Esophagus muscularis mucosa (tissue), 4 donors: ENCODE measurements around the gene FBXO7. TPM values are rescaled to one million over a fixed set of nuclear protein-coding genes. Genes with fewer than 3 reads are reported as not detected.

Experiments
- DNase-seq: peaks from one replicate; pipeline ENCODE4 v3.0.0-alpha.2; 2017; ENCODE audit errors: extremely low spot score
- H3K27ac ChIP-seq, 4 donors: fragments of 200-600 bp; sonication (generic); replicated peaks in 1 of 4; 1 replicate in 3 of 4; 2 replicates in 1 of 4; pipeline ENCODE4 v1.5.1; 2016 to 2019; ENCODE audit warnings: mild to moderate bottlenecking in 1 of 4
- H3K27me3 ChIP-seq, 4 donors: fragments of 200-600 bp; sonication (generic); one replicate each; pipeline versions ENCODE4 v1.5.1 to v1.6.0; 2016 to 2019
- H3K36me3 ChIP-seq, 4 donors: fragments of 200-600 bp; sonication (generic); one replicate each; pipeline ENCODE4 v1.5.1; 2016 to 2019
- H3K4me1 ChIP-seq, 4 donors: fragments of 200-600 bp; sonication (generic); one replicate each; pipeline ENCODE4 v1.5.1; 2016 to 2019
- H3K4me3 ChIP-seq, 4 donors: fragments of 200-600 bp; sonication (generic); 1 replicate in 2 of 4; 2 replicates in 2 of 4; pipeline ENCODE4 v1.5.1; 2016 to 2019; ENCODE audit warnings: mild to moderate bottlenecking in 4 of 4, moderate library complexity in 1 of 4
- H3K9me3 ChIP-seq, 4 donors: fragments of 200-600 bp; sonication (generic); 1 replicate in 3 of 4; 2 replicates in 1 of 4; pipeline ENCODE4 v1.5.1; 2016 to 2019
- EP300 ChIP-seq: sonication (generic); formaldehyde crosslinking; IDR thresholded peaks from one replicate; pipeline ENCODE4 v1.6.1; 2017; ENCODE audit warnings: antibody characterized with exemption
- POLR2A ChIP-seq: fragments of 450-650 bp; IDR thresholded peaks from one replicate; pipeline ENCODE4 v1.6.1; 2017; ENCODE audit warnings: antibody characterized with exemption, moderate library complexity, mild to moderate bottlenecking, low read depth
- POLR2AphosphoS5 ChIP-seq, 2 donors: sonication (generic); formaldehyde crosslinking; IDR thresholded peaks; one replicate each; pipeline ENCODE4 v1.6.1; 2017; ENCODE audit warnings: antibody characterized with exemption in 2 of 2
- WGBS: methylation state at CpG from one replicate; pipeline ENCODE4 v1.1.5; 2018; 5-methylcytosine and 5-hydroxymethylcytosine counted together
- intact Hi-C: fragments of 100-400 bp; cut with DNase I; formaldehyde crosslinking; loops from one replicate; pipeline ENCODE4 v1.15.1; 2023
- total RNA-seq, 4 donors: library from RNA; depleted of rRNA; stranded (reverse); fragments of >200 nt; gene quantifications; one replicate each; pipeline versions ENCODE4 v1.1.0 to v1.2.1, GENCODE V29; 2016
- TF ChIP-seq, protein P1 (sequence below), 3 experiments: fragments of 200-600 bp in 2 of 3; fragments of 450-650 bp in 1 of 3; sonication (generic) in 2 of 3; IDR thresholded peaks; one replicate each; pipeline ENCODE4 v1.5.1; 2017 to 2019; ENCODE audit warnings: antibody characterized with exemption in 3 of 3, mild to moderate bottlenecking in 2 of 3, moderate library complexity in 1 of 3

Gene FBXO7
- total RNA-seq = 10 to 100 TPM; 73.6 to 91.4 (median 83.8) TPM

DNA sequence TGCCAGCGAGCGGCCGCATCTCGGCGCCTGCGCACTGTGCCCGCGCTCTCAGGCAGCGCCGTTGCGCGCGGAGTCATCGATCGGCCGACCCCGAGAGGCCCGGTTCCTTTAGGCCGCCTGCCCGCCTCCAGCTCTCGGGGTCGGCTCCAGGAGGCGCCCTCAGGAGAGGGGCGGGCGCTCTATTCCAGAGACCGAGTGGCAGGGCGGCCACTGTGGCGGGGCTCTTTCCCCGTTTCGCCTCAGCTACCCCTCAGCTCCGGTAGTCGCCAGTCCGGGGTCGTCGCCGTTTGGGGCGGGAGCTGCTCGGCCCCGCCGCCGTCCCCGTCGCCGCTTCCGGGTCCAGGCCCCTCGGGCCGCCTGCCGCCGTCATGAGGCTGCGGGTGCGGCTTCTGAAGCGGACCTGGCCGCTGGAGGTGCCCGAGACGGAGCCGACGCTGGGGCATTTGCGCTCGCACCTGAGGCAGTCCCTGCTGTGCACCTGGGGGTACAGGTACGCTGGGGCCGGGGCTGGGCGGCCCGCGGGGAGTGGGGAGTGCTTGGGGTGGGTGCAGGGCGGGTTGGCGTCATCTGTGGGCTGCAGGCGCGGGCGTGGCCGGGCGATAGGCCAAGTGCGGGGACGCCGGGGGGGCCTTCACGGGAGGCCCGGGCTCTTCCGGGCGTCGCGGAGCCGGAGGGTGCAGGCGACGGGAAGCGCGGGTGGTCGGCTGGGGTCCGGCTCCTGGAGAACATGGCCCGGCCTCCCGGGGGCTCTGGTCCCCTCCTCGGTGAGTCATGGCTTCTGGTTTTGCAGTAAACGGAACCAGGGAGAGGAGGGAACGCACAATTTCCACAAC is at the start of gene FBXO7:
TSS of gene FBXO7 (plus strand) at position 177 of the 833 bp plus-strand sequence. CDS start at position 369, 192 bp downstream.
- TF ChIP-seq POLR2AphosphoS5 (IDR thresholded peaks at IDR 0.05) (peak; percentile 88 to 91), EP300 (no peak), POLR2A (peak; percentile 29)
- TF ChIP-seq, protein P1, sequence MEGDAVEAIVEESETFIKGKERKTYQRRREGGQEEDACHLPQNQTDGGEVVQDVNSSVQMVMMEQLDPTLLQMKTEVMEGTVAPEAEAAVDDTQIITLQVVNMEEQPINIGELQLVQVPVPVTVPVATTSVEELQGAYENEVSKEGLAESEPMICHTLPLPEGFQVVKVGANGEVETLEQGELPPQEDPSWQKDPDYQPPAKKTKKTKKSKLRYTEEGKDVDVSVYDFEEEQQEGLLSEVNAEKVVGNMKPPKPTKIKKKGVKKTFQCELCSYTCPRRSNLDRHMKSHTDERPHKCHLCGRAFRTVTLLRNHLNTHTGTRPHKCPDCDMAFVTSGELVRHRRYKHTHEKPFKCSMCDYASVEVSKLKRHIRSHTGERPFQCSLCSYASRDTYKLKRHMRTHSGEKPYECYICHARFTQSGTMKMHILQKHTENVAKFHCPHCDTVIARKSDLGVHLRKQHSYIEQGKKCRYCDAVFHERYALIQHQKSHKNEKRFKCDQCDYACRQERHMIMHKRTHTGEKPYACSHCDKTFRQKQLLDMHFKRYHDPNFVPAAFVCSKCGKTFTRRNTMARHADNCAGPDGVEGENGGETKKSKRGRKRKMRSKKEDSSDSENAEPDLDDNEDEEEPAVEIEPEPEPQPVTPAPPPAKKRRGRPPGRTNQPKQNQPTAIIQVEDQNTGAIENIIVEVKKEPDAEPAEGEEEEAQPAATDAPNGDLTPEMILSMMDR (IDR thresholded peaks at IDR 0.05) = peak; percentile 34 to 56 (median 49)
- intact Hi-C loops = loop anchor here (5.0 kb wide), 2 partner anchors 63 to 503 kb away; partner anchors contain the start of gene RTCB
- under 1% methylated on average over 35 of the region's 92 CpGs for WGBS

DNA sequence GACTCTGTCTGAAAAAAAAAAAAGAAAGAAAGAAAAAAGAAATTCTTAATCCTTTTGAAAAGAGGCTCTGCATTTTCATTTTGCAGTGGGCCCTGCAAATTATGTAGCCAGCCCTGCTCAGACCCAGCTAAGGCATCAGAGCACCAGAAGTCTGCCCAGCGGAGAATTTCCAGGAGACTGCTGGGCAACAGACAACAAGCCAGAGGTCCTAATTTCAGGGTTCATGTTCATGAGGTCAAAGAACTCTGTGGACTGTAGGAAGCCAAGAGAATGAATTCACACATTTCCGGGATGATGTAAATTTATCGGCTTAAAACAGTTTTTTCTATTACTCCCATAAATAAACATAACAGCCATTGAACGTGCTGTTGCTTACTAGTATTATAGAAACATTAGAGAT is 47.7 kb upstream of the FBXO7 start:
- intact Hi-C loops = no loop called here
- Histone ChIP-seq H3K27ac (no peak overlapping the region), H3K36me3 (no peaks in the 10 kb centered on the region), H3K27me3 (peaks cover 0 to 25% (median 0%) of the 10 kb centered on the region in 4 donors), H3K4me1 (no peaks in the 10 kb centered on the region), H3K4me3 (no peak overlapping the region), H3K9me3 (no peaks in the 10 kb centered on the region)
- TF ChIP-seq POLR2AphosphoS5 (IDR thresholded peaks at IDR 0.05) (no peak), EP300 (no peak), POLR2A (no peak)
- TF ChIP-seq, protein P1 (IDR thresholded peaks at IDR 0.05) = no peak
- DNase-seq = no peak
- WGBS = 76% methylated on average over 4 of the region's 4 CpGs

More for the DNA sequence above, at the start of gene FBXO7:
- peak within 1 kb of the TSS; percentile 99 to 100 (median 99) for H3K27ac ChIP-seq
- no peaks in the 10 kb centered on the region for H3K9me3 ChIP-seq
- H3K36me3 ChIP-seq = no peaks in the 10 kb centered on the region
- H3K4me1 ChIP-seq = peaks cover 25 to 52% (median 43%) of the 10 kb centered on the region in 4 donors
- peak within 1 kb of the TSS; percentile 89 to 97 (median 93) for H3K4me3 ChIP-seq
- DNase-seq = peak; percentile 93
- H3K27me3 ChIP-seq = no peaks in the 10 kb centered on the region

DNA sequence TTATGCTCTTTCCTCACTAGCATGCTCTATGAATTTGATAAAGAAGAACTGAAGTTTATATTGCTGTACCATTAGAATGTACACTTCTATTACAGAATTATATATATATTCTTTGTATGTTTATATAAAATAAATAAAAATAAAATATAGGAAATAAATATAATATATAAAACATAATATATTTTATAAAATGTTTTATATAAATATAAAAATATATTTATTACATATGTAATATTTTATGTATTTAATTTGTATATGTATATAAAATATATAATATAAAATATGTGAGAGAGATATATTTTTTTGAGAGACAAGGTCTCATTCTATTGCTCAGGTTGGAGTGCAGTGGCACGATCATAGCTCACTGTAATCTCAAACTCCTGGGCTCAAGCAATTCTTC is 44.3 kb upstream of the FBXO7 start:
- TF ChIP-seq POLR2AphosphoS5 (IDR thresholded peaks at IDR 0.05) = no peak
- no peak for TF ChIP-seq EP300
- TF ChIP-seq, protein P1 (IDR thresholded peaks at IDR 0.05) = no peak
- no peak for TF ChIP-seq POLR2A
- Histone ChIP-seq H3K36me3 (no peaks in the 10 kb centered on the region), H3K4me1 (no peaks in the 10 kb centered on the region), H3K27me3 (peaks cover 0 to 16% (median under 1%) of the 10 kb centered on the region in 4 donors), H3K9me3 (no peaks in the 10 kb centered on the region), H3K27ac (no peak overlapping the region), H3K4me3 (no peak overlapping the region)
- WGBS = 71% methylated on average over 1 of the region's 1 CpG
- intact Hi-C loops = no loop called here
- DNase-seq = no peak

DNA sequence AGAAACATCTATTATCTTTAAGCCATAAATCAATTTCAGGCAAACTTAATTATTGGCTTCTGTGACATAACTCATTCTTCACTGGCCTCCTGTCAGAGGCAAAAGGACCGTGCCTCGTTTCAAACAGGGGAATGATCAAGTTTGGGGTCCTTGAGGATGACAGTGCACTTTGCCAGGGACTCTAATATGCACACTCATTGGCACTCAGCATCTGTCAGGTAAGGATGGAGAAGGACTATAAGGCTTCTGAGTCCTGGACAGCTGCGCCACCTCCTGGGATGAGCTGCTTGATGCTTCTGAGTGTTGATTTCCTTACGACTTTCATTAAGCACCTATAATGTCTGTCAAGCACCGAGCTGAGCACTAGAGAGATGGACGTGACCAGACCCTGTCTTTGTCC is 30.5 kb upstream of the FBXO7 start:
- intact Hi-C loops = no loop called here
- WGBS = 70% methylated on average over 6 of the region's 6 CpGs
- Histone ChIP-seq H3K36me3 (no peaks in the 10 kb centered on the region), H3K27ac (no peak overlapping the region), H3K4me3 (no peak overlapping the region), H3K9me3 (no peaks in the 10 kb centered on the region), H3K27me3 (peaks cover 0 to 52% (median 0%) of the 10 kb centered on the region in 4 donors), H3K4me1 (no peaks in the 10 kb centered on the region)
- no peak for DNase-seq
- no peak for TF ChIP-seq EP300
- no peak for TF ChIP-seq POLR2AphosphoS5 (IDR thresholded peaks at IDR 0.05)
- TF ChIP-seq POLR2A = no peak
- TF ChIP-seq, protein P1 (IDR thresholded peaks at IDR 0.05) = no peak
